ENCODE results near the gene SFRP4. TPM values are rescaled to one million over a fixed set of nuclear protein-coding genes. Genes with fewer than 3 reads are reported as not detected.
A peak's percentile ranks its signal among the peaks of the same experiment; 100 is the strongest.

Gene SFRP4
- polyA plus RNA-seq, 1 experiment: 0.16 TPM

GRCh38 chr7:37901236-37901827 lies 15.3 kb downstream of the SFRP4 start:
- no peak for DNase-seq (ENCODE audit: low read depth)
- H3K27me3 ChIP-seq (ENCODE audit: control insufficient read depth, insufficient read depth, low read length): no peaks in the 10 kb centered on the region
- POLR2A ChIA-PET: interaction anchor here (0.7 kb wide), 1 partner anchor 314 kb away, joined by 6 read pairs; no protein-coding TSS in a partner anchor
- H3K36me3 ChIP-seq (ENCODE audit: control insufficient read depth, insufficient read depth, low read length): no peaks in the 10 kb centered on the region
- peak; percentile 45 for TF ChIP-seq CTCF (IDR thresholded peaks at IDR 0.05; ENCODE audit: insufficient read depth, low read depth, low read length)
- CTCF ChIA-PET: interaction anchor here (0.7 to 2.7 kb wide), 22 partner anchors 12 to 468 kb away, joined by 3 to 13 read pairs (median 5); partner anchors contain the start of gene SFRP4
- no peak overlapping the region for H3K4me3 ChIP-seq (ENCODE audit: low read depth, low read length)

- POLR2A ChIA-PET: no interaction called here
- no peak for DNase-seq (ENCODE audit: low read depth)
- CTCF ChIA-PET: interaction anchor here (0.6 to 2.7 kb wide), 3 partner anchors 209 to 1066 kb away, joined by 3 to 13 read pairs (median 13); no protein-coding TSS in a partner anchor
- no peak for TF ChIP-seq CTCF (IDR thresholded peaks at IDR 0.05; ENCODE audit: insufficient read depth, low read depth, low read length)
- Histone ChIP-seq H3K36me3 (ENCODE audit: control insufficient read depth, insufficient read depth, low read length) (no peaks in the 10 kb centered on the region), H3K27me3 (ENCODE audit: control insufficient read depth, insufficient read depth, low read length) (no peaks in the 10 kb centered on the region), H3K4me3 (ENCODE audit: low read depth, low read length) (no peak overlapping the region)
These were observed 16.8 kb downstream of the SFRP4 start for GRCh38 chr7:37899712-37900247.

- H3K4me3 ChIP-seq (ENCODE audit: low read depth, low read length): no peak overlapping the region
- ChIA-PET POLR2A (no interaction called here), CTCF (no interaction called here)
- no peak for TF ChIP-seq CTCF (IDR thresholded peaks at IDR 0.05; ENCODE audit: insufficient read depth, low read depth, low read length)
- no peaks in the 10 kb centered on the region for H3K27me3 ChIP-seq (ENCODE audit: control insufficient read depth, insufficient read depth, low read length)
- no peaks in the 10 kb centered on the region for H3K36me3 ChIP-seq (ENCODE audit: control insufficient read depth, insufficient read depth, low read length)
- no peak for DNase-seq (ENCODE audit: low read depth)
These were observed 21.9 kb downstream of the SFRP4 start for GRCh38 chr7:37894671-37895070.

- DNase-seq (ENCODE audit: low read depth): no peak
- no peak for TF ChIP-seq CTCF (IDR thresholded peaks at IDR 0.05; ENCODE audit: insufficient read depth, low read depth, low read length)
- no peak overlapping the region for H3K4me3 ChIP-seq (ENCODE audit: low read depth, low read length)
- H3K36me3 ChIP-seq (ENCODE audit: control insufficient read depth, insufficient read depth, low read length): no peaks in the 10 kb centered on the region
- no peaks in the 10 kb centered on the region for H3K27me3 ChIP-seq (ENCODE audit: control insufficient read depth, insufficient read depth, low read length)
- ChIA-PET CTCF (no interaction called here), POLR2A (no interaction called here)
These were observed 23.3 kb downstream of the SFRP4 start for GRCh38 chr7:37893359-37893758.

GRCh38 chr7:37882086-37882485 lies 34.5 kb downstream of the SFRP4 start:
- DNase-seq (ENCODE audit: low read depth): no peak
- Histone ChIP-seq H3K36me3 (ENCODE audit: control insufficient read depth, insufficient read depth, low read length) (no peaks in the 10 kb centered on the region), H3K27me3 (ENCODE audit: control insufficient read depth, insufficient read depth, low read length) (no peaks in the 10 kb centered on the region), H3K4me3 (ENCODE audit: low read depth, low read length) (no peak overlapping the region)
- no peak for TF ChIP-seq CTCF (IDR thresholded peaks at IDR 0.05; ENCODE audit: insufficient read depth, low read depth, low read length)
- ChIA-PET CTCF (no interaction called here), POLR2A (no interaction called here)

Other genes with a start within 250 kb of the SFRP4 start
- gene GPR141, start 233.1 kb downstream of the SFRP4 start, polyA plus RNA-seq (2011; rRNA removed): not detected in 2 replicates
- gene NME8, start 68.2 kb downstream of the SFRP4 start, polyA plus RNA-seq (2011; rRNA removed): not detected in 2 replicates
- gene EPDR1, start 3.8 kb upstream of the SFRP4 start, polyA plus RNA-seq (2011; rRNA removed): 3.7 and 4.8 TPM in 2 replicates